Measurements from ENCODE around the gene BASP1.

GRCh38 chr5:17214893-17215292 is 2.5 kb upstream of the BASP1 start:
- no peak for TF ChIP-seq POLR2A (IDR thresholded peaks at IDR 0.05; ENCODE audit: extremely low read depth, insufficient read length)
- no peak for TF ChIP-seq CTCF (IDR thresholded peaks at IDR 0.05; ENCODE audit: low read depth, low read length)
- TF ChIP-seq, protein P1, sequence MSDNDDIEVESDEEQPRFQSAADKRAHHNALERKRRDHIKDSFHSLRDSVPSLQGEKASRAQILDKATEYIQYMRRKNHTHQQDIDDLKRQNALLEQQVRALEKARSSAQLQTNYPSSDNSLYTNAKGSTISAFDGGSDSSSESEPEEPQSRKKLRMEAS (IDR thresholded peaks at IDR 0.05; ENCODE audit: low read depth, low read length), result no peak
- TF ChIP-seq MYC (IDR thresholded peaks at IDR 0.05; ENCODE audit: low read depth, low read length), result no peak
